Measurements from ENCODE around the gene SMYD3.
"Not testable (repeated sequence)": the region's sequence is repeated elsewhere in the genome, so short reads cannot be mapped to it uniquely, and the experiment has no call there.

Gene SMYD3

GRCh38 chr1:246373828-246374569 is 133.1 kb downstream of the SMYD3 start:
- H3K4me3 ChIP-seq (ENCODE audit: low read depth, low read length) = no peak overlapping the region
- no peaks in the 10 kb centered on the region for H3K4me1 ChIP-seq
- no peaks in the 10 kb centered on the region for H3K9me3 ChIP-seq (ENCODE audit: control insufficient read depth, low read length)
- H2AFZ ChIP-seq = no peak overlapping the region
- H3K79me2 ChIP-seq = no peaks in the 10 kb centered on the region
- H3K4me2 ChIP-seq (ENCODE audit: low read length) = no peak overlapping the region
- no peak overlapping the region for H3K9ac ChIP-seq
- no peak for TF ChIP-seq CTCF (IDR thresholded peaks at IDR 0.05)
- H3K36me3 ChIP-seq (ENCODE audit: control insufficient read depth, insufficient read depth, low read length) = no peaks in the 10 kb centered on the region
- H3K27ac ChIP-seq = no peak overlapping the region
- no peaks in the 10 kb centered on the region for H3K27me3 ChIP-seq (ENCODE audit: control insufficient read depth, insufficient read depth, low read length)

- Histone ChIP-seq H3K36me3 (ENCODE audit: control insufficient read depth, insufficient read depth, low read length) (no peaks in the 10 kb centered on the region), H2AFZ (no peak overlapping the region)
- TF ChIP-seq CTCF (IDR thresholded peaks at IDR 0.05) = no peak
Measured at GRCh38 chr1:246372559-246372958, 134.5 kb downstream of the SMYD3 start.

GRCh38 chr1:246367041-246367440 is 140.0 kb downstream of the SMYD3 start:
- Histone ChIP-seq H3K4me2 (ENCODE audit: low read length) (no peak overlapping the region), H3K9ac (no peak overlapping the region), H3K27ac (no peak overlapping the region), H3K9me3 (ENCODE audit: control insufficient read depth, low read length) (no peaks in the 10 kb centered on the region), H3K79me2 (no peaks in the 10 kb centered on the region), H3K36me3 (ENCODE audit: control insufficient read depth, insufficient read depth, low read length) (no peaks in the 10 kb centered on the region), H3K4me3 (ENCODE audit: low read depth, low read length) (no peak overlapping the region), H2AFZ (no peak overlapping the region), H3K4me1 (no peaks in the 10 kb centered on the region), H3K27me3 (ENCODE audit: control insufficient read depth, insufficient read depth, low read length) (no peaks in the 10 kb centered on the region)
- no peak for TF ChIP-seq CTCF (IDR thresholded peaks at IDR 0.05)

More at GRCh38 chr1:246372559-246372958, 134.5 kb downstream of the SMYD3 start:
- H3K79me2 ChIP-seq = no peaks in the 10 kb centered on the region
- no peaks in the 10 kb centered on the region for H3K4me1 ChIP-seq
- H3K9me3 ChIP-seq (ENCODE audit: control insufficient read depth, low read length) = no peaks in the 10 kb centered on the region
- no peaks in the 10 kb centered on the region for H3K27me3 ChIP-seq (ENCODE audit: control insufficient read depth, insufficient read depth, low read length)
- H3K27ac ChIP-seq = no peak overlapping the region
- H3K4me3 ChIP-seq (ENCODE audit: low read depth, low read length) = no peak overlapping the region
- no peak overlapping the region for H3K9ac ChIP-seq
- H3K4me2 ChIP-seq (ENCODE audit: low read length) = no peak overlapping the region

- no peaks in the 10 kb centered on the region for H3K36me3 ChIP-seq (ENCODE audit: control insufficient read depth, insufficient read depth, low read length)
- no peaks in the 10 kb centered on the region for H3K27me3 ChIP-seq (ENCODE audit: control insufficient read depth, insufficient read depth, low read length)
- no peak overlapping the region for H3K27ac ChIP-seq
- TF ChIP-seq CTCF (IDR thresholded peaks at IDR 0.05) = no peak
- no peak overlapping the region for H3K4me2 ChIP-seq (ENCODE audit: low read length)
- no peak overlapping the region for H2AFZ ChIP-seq
- no peaks in the 10 kb centered on the region for H3K4me1 ChIP-seq
- H3K9me3 ChIP-seq (ENCODE audit: control insufficient read depth, low read length) = no peaks in the 10 kb centered on the region
- no peak overlapping the region for H3K9ac ChIP-seq
- no peaks in the 10 kb centered on the region for H3K79me2 ChIP-seq
- no peak overlapping the region for H3K4me3 ChIP-seq (ENCODE audit: low read depth, low read length)
Measured at GRCh38 chr1:246365708-246366107, 141.4 kb downstream of the SMYD3 start.

- H3K36me3 ChIP-seq (ENCODE audit: control insufficient read depth, insufficient read depth, low read length) = no peaks in the 10 kb centered on the region
- no peak overlapping the region for H3K9ac ChIP-seq
- H3K4me1 ChIP-seq = no peaks in the 10 kb centered on the region
- H3K27me3 ChIP-seq (ENCODE audit: control insufficient read depth, insufficient read depth, low read length) = no peaks in the 10 kb centered on the region
- no peaks in the 10 kb centered on the region for H3K79me2 ChIP-seq
- TF ChIP-seq CTCF (IDR thresholded peaks at IDR 0.05) = no peak
- no peak overlapping the region for H3K4me3 ChIP-seq (ENCODE audit: low read depth, low read length)
- H3K9me3 ChIP-seq (ENCODE audit: control insufficient read depth, low read length) = no peaks in the 10 kb centered on the region
- H3K27ac ChIP-seq = no peak overlapping the region
- H2AFZ ChIP-seq = no peak overlapping the region
- H3K4me2 ChIP-seq (ENCODE audit: low read length) = no peak overlapping the region
Measured at GRCh38 chr1:246364415-246364941, 142.6 kb downstream of the SMYD3 start.

GRCh38 chr1:246357014-246357598 is 150.0 kb downstream of the SMYD3 start:
- H3K27me3 ChIP-seq (ENCODE audit: control insufficient read depth, insufficient read depth, low read length) = not testable (repeated sequence)

More at GRCh38 chr1:246357014-246357598, 150.0 kb downstream of the SMYD3 start:
- H2AFZ ChIP-seq; H3K9me3 ChIP-seq (ENCODE audit: control insufficient read depth, low read length); H3K27ac ChIP-seq; H3K4me3 ChIP-seq (ENCODE audit: low read depth, low read length); H3K9ac ChIP-seq; H3K4me1 ChIP-seq; H3K4me2 ChIP-seq (ENCODE audit: low read length); H3K36me3 ChIP-seq (ENCODE audit: control insufficient read depth, insufficient read depth, low read length); H3K79me2 ChIP-seq: not testable (repeated sequence)
